AG10803 (cell line): ENCODE results near the gene ARID4B.
"Not testable (repeated sequence)": the region's sequence is repeated elsewhere in the genome, so short reads cannot be mapped to it uniquely, and the experiment has no call there.

Experiments
- DNase-seq: peaks from one replicate; pipeline ENCODE4 v3.0.0; 2010; ENCODE audit warnings: low read depth
- H3K4me3 ChIP-seq: 2 replicates; pipeline ENCODE4 v1.5.1; 2011; ENCODE audit warnings: mild to moderate bottlenecking, low read length, control low read depth
- TF ChIP-seq, protein P1 (sequence below): conservative IDR thresholded peaks from 2 replicates; pipeline ENCODE4 v1.5.1; 2011; ENCODE audit warnings: mild to moderate bottlenecking, low read length, control low read depth, inconsistent platforms

The ARID4B gene

DNA sequence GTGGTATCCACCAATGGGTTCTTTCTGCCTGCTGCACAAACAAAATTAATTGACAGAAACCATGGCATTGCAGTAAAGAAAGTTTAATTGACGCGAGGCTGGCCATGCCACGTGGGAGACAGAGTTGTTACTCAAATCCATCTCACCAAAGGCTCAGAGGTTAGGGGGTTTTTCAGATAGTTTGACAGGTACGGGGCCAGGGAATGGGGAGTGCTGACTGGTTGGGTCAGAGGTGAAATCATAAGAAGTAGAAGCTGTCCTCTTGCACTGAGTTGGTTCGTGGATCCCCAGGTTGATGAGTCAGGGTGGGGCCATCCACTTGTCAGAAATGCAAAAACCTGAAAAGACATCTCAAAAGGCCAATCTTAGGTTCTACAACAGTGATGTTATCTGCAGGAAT, 38.3 kb upstream of the ARID4B start:
- no peak for DNase-seq
- H3K4me3 ChIP-seq: no peak overlapping the region
- TF ChIP-seq, protein P1, sequence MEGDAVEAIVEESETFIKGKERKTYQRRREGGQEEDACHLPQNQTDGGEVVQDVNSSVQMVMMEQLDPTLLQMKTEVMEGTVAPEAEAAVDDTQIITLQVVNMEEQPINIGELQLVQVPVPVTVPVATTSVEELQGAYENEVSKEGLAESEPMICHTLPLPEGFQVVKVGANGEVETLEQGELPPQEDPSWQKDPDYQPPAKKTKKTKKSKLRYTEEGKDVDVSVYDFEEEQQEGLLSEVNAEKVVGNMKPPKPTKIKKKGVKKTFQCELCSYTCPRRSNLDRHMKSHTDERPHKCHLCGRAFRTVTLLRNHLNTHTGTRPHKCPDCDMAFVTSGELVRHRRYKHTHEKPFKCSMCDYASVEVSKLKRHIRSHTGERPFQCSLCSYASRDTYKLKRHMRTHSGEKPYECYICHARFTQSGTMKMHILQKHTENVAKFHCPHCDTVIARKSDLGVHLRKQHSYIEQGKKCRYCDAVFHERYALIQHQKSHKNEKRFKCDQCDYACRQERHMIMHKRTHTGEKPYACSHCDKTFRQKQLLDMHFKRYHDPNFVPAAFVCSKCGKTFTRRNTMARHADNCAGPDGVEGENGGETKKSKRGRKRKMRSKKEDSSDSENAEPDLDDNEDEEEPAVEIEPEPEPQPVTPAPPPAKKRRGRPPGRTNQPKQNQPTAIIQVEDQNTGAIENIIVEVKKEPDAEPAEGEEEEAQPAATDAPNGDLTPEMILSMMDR: no peak

DNA sequence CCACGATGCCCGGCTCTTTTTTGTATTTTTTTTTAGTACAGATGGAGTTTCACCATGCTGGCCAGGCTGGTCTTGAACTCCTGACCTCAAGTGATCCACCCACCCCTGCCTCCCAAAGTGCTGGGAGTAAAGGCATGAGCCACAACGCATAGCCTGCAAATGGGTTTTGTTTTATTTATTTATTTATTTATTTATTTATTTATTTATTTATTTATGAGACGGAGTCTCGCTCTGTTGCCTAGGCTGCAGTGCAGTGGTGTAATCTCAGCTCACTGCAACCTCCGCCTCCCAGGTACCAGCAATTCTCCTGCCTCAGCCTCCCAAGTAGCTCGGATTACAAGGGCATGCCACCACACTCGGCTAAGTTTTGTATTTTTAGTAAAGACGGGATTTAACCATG, 36.2 kb upstream of the ARID4B start:
- not testable (repeated sequence) for DNase-seq, H3K4me3 ChIP-seq

DNA sequence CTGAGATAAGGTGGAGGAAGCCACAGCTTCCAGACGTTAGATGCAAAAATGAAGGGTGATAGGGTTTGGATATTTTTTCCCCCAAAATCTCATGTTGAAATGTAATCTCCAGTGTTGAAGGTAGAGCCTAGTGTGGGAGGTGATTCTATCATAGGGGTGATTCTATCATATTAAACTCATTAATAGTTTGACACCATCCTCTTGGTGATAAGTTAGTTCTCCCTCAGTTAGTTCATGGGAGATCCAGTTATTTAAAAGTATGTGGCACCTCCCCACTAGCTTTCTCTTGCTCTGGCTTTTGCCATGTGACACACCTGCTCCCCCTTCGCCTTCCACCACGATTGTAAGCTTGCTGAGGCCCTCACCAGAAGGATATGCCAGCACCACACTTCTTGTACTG, 30.9 kb upstream of the ARID4B start:
- no peak for DNase-seq
- H3K4me3 ChIP-seq: no peak overlapping the region
- TF ChIP-seq, protein P1: no peak

DNA sequence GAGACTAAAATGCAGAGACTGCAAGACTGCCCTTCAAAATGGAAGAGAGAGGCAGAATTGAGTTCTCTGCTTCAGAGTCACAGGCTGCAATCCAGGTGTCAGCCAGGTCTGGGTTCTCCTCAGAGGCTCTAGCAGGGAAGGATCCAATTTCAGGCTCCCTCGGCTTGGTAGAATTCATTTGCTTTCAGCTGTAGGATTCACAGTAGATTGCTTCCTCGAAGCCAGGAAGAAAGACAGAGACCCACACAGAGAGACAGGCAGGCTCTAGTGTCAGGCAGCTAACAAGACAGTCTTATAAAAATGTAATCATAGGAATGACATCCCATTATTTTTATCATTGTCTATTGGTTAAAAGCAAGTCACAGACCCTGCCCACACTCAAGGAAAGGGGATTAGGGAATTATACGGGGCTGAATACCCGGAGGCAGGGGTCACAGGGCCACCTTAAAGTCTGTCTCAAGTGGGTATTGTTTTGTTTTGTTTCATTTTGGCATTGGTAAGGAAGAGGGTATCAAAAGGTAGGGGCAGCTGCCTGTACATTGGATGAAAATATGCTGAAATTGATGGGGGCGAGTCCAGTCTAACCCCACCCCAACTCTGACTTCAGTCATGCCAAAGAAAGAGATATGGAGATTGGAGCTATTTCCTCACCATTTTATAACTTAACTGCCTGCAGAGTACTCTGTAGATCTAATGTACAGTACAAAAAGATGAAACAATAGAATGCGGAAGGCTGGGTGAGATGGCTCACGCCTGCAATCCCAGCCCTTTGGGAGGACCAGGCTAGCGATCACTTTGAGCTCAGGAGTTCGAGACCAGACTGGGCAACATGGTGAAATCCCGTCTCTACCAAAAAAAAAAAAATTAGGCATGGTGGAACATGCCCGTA, 29.8 kb upstream of the ARID4B start:
- no peak for DNase-seq
- TF ChIP-seq, protein P1: no peak
- no peak overlapping the region for H3K4me3 ChIP-seq

DNA sequence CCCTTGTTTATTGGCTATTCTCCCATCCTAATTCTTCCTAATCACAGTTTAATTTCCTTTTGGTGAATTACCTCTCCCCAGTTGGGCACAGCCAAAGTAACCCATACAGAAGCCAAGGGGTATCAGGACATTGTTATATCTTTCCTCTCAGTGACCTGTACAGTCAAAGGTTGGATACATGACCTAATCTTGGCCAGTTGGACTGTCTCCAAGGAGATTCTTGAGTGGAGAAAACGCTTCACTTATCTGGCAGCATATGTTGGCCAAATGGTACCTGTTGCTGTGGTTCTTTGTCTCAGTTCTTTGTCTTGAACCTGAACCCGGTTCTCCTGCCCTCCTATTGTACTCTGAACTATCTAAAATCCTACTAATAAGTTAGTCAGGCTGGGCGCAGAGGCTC, 23.9 kb upstream of the ARID4B start:
- H3K4me3 ChIP-seq: no peak overlapping the region
- TF ChIP-seq, protein P1: no peak

DNA sequence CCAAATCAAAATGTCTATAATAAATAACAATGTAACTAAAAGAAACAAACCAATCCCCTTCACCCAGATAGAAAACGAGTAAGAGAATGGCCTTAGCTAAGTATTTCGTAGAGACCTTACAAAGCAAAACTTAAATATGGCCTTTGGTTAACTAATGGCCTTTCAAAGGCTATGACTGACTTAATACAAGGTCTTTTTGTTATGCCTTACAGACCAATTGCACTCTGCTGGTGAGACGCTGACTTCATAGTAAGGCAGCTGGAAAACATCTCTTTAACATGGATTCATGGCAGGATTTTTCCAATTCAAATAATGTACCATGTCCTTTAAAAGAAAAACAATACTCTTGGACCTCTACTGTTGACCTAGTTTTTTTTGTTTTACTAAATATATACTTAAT, 23.5 kb upstream of the ARID4B start:
- no peak overlapping the region for H3K4me3 ChIP-seq
- no peak for DNase-seq
- TF ChIP-seq, protein P1: no peak

More for the DNA sequence above, 23.9 kb upstream of the ARID4B start:
- no peak for DNase-seq

DNA sequence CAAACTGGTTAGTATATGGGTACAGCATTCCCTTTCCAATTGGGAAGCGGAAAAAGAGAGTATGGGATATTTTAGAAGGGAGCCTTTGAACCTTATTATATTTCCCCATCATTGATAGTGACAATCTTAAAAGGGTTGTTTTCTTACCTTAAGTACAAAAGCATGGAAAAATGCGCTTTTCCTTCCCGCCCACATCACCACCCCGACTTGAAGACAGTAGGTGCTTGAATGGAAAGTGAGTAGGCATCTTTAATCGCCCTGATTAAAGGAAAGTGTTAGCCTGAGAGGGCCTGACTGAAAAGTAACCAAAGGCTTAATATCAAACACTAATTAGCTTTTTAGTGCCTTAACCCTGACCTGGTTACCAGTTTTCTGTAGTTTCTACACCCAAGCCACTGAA, 15.7 kb upstream of the ARID4B start:
- no peak for DNase-seq
- TF ChIP-seq, protein P1: no peak
- no peak overlapping the region for H3K4me3 ChIP-seq
